Upper lobe of left lung (tissue), 4 donors: ENCODE measurements around the gene CACNB3.

ENCODE experiments used
- CTCF ChIP-seq, 6 experiments: fragments of 450-650 bp in 4 of 6; fragments of 200-600 bp in 2 of 6; sonication (generic) in 2 of 6; IDR thresholded peaks; one replicate each; pipeline ENCODE4 v1.5.1; 2016 to 2019; ENCODE audit warnings: antibody characterized with exemption in 6 of 6
- EP300 ChIP-seq, 4 donors: sonication (generic); formaldehyde crosslinking; IDR thresholded peaks; one replicate each; pipeline ENCODE4 v1.5.1; 2017; ENCODE audit warnings: antibody characterized with exemption in 4 of 4, control low read depth in 2 of 4
- POLR2A ChIP-seq, 4 donors: fragments of 450-650 bp; IDR thresholded peaks; one replicate each; pipeline ENCODE4 v1.5.1; 2016 to 2017; ENCODE audit warnings: antibody characterized with exemption in 4 of 4, mild to moderate bottlenecking in 2 of 4

DNA sequence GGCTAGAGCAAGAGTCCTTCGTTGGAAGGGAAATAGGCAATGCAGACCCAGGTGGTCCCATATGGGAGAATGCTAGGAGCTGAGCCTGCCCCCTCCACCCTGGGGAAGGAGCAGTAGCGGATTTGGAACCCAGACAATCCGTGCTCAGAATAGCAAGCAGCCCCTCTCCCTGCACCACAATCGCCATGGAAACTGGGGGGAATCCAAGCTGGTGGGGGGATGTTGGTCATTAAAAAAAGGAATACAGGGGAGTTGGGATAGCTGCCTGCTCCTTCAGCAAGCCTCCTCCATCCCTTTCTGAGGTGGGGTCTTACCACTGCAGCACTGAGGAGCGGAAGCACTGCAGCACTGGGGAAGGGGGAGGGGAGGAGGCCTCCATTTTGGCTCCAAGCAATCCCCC, 44.5 kb downstream of the CACNB3 start:
- no peak for TF ChIP-seq CTCF (IDR thresholded peaks at IDR 0.05)
- no peak for TF ChIP-seq POLR2A (IDR thresholded peaks at IDR 0.05)
- TF ChIP-seq EP300 (IDR thresholded peaks at IDR 0.05): no peak
